Nephron (organoid): ENCODE data around the gene CUL2.
A peak's percentile ranks its signal among the peaks of the same experiment; 100 is the strongest.
"Not testable (repeated sequence)": the region's sequence is repeated elsewhere in the genome, so short reads cannot be mapped to it uniquely, and the experiment has no call there.

Experiments
- H3K27ac Mint-ChIP-seq, 3 experiments: 2 replicates each; pipeline ENCODE4 v1.8.0; 2020; ENCODE audit warnings: mixed read lengths in 3 of 3, mild to moderate bottlenecking in 2 of 3, moderate library complexity in 1 of 3
- H3K27me3 Mint-ChIP-seq: 2 replicates; pipeline ENCODE4 v1.8.0; 2021; ENCODE audit warnings: low read depth, mild to moderate bottlenecking, moderate library complexity, mixed read lengths
- H3K36me3 Mint-ChIP-seq: 2 replicates; pipeline ENCODE4 v1.8.0; 2020; ENCODE audit warnings: low read depth, mixed read lengths
- H3K4me1 Mint-ChIP-seq: 2 replicates; pipeline ENCODE4 v1.8.0; 2020; ENCODE audit warnings: mixed read lengths
- H3K4me3 Mint-ChIP-seq, 3 experiments: 2 replicates each; pipeline ENCODE4 v1.8.0; 2020; ENCODE audit warnings: mild to moderate bottlenecking in 3 of 3, mixed read lengths in 3 of 3, moderate library complexity in 2 of 3
- H3K9me3 Mint-ChIP-seq: 2 replicates; pipeline ENCODE4 v1.8.0; 2020; ENCODE audit warnings: mixed read lengths
- TF ChIP-seq, protein P1 (sequence below), 3 experiments: fragments of 200-600 bp; sonication (generic); IDR thresholded peaks; one replicate each; pipeline ENCODE4 v1.5.0; 2021; ENCODE audit warnings: antibody characterized with exemption in 3 of 3; ENCODE audit not compliant: unreplicated experiment in 3 of 3

Gene CUL2

GRCh38 chr10:34971606-34972334, 118.4 kb downstream of the CUL2 start:
- H3K27me3 Mint-ChIP-seq, H3K4me3 Mint-ChIP-seq, H3K36me3 Mint-ChIP-seq, H3K27ac Mint-ChIP-seq: not testable (repeated sequence)
- H3K9me3 Mint-ChIP-seq, result peaks cover 15% of the 10 kb centered on the region
- H3K4me1 Mint-ChIP-seq, result peaks cover 25% of the 10 kb centered on the region

- Mint-ChIP-seq H3K27me3 (peaks cover 5% of the 10 kb centered on the region), H3K36me3 (no peaks in the 10 kb centered on the region), H3K9me3 (peaks cover 2% of the 10 kb centered on the region), H3K27ac (peak overlapping the region in 1 of 3 experiments; percentile 54), H3K4me1 (peaks cover 25% of the 10 kb centered on the region), H3K4me3 (no peak overlapping the region)
- TF ChIP-seq, protein P1, sequence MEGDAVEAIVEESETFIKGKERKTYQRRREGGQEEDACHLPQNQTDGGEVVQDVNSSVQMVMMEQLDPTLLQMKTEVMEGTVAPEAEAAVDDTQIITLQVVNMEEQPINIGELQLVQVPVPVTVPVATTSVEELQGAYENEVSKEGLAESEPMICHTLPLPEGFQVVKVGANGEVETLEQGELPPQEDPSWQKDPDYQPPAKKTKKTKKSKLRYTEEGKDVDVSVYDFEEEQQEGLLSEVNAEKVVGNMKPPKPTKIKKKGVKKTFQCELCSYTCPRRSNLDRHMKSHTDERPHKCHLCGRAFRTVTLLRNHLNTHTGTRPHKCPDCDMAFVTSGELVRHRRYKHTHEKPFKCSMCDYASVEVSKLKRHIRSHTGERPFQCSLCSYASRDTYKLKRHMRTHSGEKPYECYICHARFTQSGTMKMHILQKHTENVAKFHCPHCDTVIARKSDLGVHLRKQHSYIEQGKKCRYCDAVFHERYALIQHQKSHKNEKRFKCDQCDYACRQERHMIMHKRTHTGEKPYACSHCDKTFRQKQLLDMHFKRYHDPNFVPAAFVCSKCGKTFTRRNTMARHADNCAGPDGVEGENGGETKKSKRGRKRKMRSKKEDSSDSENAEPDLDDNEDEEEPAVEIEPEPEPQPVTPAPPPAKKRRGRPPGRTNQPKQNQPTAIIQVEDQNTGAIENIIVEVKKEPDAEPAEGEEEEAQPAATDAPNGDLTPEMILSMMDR (IDR thresholded peaks at IDR 0.05; ENCODE audit: unreplicated experiment in 3 of 3), result no peak
Measured at GRCh38 chr10:34969171-34969570, 121.0 kb downstream of the CUL2 start.

DNA sequence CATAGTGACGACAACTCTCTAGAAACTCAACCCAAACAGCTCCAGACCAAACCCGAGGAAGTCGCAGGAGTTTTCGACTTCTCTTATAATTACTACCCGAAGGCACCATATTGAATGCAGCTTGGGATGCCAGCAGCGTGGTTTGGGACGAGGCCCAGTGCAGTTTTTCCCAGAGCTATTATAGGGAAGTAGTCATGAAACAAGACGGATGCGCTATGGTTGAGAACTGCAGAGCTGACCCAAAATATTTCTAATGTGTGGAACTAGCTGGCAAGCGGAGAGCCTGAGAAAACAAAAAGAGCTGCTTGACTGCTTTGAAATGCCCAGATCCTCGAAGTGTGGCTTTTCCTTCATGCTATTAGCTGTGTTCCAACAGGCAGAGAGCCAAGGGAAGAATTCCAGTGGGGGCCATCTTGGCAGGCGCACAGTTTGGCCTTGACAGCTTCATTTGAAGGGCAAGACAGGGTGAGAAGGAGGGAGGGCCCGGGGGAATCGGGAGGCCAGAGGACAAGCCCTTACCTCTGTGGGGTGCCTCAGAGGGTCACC, 122.7 kb downstream of the CUL2 start:
- TF ChIP-seq, protein P1 (IDR thresholded peaks at IDR 0.05; ENCODE audit: unreplicated experiment in 3 of 3), result no peak
- Mint-ChIP-seq H3K27me3 (peaks cover 5% of the 10 kb centered on the region), H3K4me3 (peak overlapping the region in 1 of 3 experiments; percentile 22), H3K36me3 (no peaks in the 10 kb centered on the region), H3K9me3 (no peaks in the 10 kb centered on the region), H3K4me1 (peaks cover 25% of the 10 kb centered on the region), H3K27ac (peak overlapping the region; percentile 56 to 86 (median 73))

GRCh38 chr10:34966451-34966850, 123.7 kb downstream of the CUL2 start:
- peak overlapping the region in 2 of 3 experiments; percentile 52 to 73 for H3K27ac Mint-ChIP-seq
- no peaks in the 10 kb centered on the region for H3K9me3 Mint-ChIP-seq
- peaks cover 25% of the 10 kb centered on the region for H3K4me1 Mint-ChIP-seq
- no peaks in the 10 kb centered on the region for H3K36me3 Mint-ChIP-seq
- no peak overlapping the region for H3K4me3 Mint-ChIP-seq
- TF ChIP-seq, protein P1 (IDR thresholded peaks at IDR 0.05; ENCODE audit: unreplicated experiment in 3 of 3), result no peak
- peaks cover 5% of the 10 kb centered on the region for H3K27me3 Mint-ChIP-seq

DNA sequence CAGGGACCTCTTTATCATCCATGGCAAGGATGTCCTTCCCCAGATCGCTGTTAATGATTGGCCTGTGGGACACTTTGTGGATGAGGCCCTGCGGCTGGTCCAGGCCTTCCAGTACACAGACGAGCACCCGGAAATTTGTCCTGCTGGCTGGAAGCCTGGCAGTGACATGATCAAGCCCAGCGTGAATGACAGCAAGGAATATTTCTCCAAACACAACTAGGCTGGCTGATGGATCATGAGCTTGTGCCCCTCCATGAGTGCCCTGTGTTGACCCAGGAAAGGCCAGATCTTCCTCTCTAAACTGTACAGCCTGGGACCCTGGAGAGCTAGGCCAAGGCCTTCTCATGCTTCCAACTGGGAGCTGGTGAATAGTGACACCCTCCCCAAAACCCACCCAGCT, 124.1 kb downstream of the CUL2 start:
- Mint-ChIP-seq H3K27ac (peak overlapping the region in 1 of 3 experiments; percentile 52), H3K4me3 (no peak overlapping the region), H3K9me3 (no peaks in the 10 kb centered on the region), H3K27me3 (peaks cover 5% of the 10 kb centered on the region), H3K36me3 (no peaks in the 10 kb centered on the region), H3K4me1 (peaks cover 25% of the 10 kb centered on the region)
- TF ChIP-seq, protein P1 (IDR thresholded peaks at IDR 0.05; ENCODE audit: unreplicated experiment in 3 of 3), result no peak

GRCh38 chr10:34964166-34964800, 125.9 kb downstream of the CUL2 start:
- Mint-ChIP-seq H3K4me3 (no peak overlapping the region), H3K27ac (no peak overlapping the region), H3K27me3 (peaks cover 5% of the 10 kb centered on the region), H3K4me1 (peaks cover 12% of the 10 kb centered on the region), H3K36me3 (no peaks in the 10 kb centered on the region), H3K9me3 (no peaks in the 10 kb centered on the region)
- TF ChIP-seq, protein P1 (IDR thresholded peaks at IDR 0.05; ENCODE audit: unreplicated experiment in 3 of 3), result no peak
